Stimulated activated CD4-positive, alpha-beta T cell treated with anti-CD3 and anti-CD28 coated beads, Interleukin-4, amount 100 ng/mL, for 48 hours (primary cell): ENCODE data around the gene SLC35F4.
"Not testable (repeated sequence)": the region's sequence is repeated elsewhere in the genome, so short reads cannot be mapped to it uniquely, and the experiment has no call there.

Experiments used
- DNase-seq, 2 donors: peaks; one replicate each; pipeline ENCODE4 v3.0.0-alpha.2; 2020; ENCODE audit warnings: low read depth in 2 of 2

The SLC35F4 gene

DNA sequence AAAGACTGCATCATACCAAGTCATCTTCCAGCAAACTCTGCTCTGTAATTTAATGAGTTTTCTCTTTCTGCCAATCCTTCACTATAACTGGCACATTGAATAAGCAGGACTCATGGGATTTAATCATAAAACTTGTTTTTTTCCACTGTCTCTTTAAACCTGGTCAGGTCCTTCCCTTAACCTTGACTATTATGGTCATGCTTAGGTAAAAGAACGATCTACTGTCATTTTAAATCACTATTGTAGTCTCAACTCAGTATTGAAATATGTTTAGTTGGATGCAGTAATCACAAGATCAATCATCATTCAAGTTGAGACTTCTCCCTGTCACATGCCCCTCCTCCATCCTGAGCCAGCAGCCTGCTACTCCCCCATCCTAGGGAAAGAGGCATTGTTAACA lies 56.1 kb downstream of the SLC35F4 start:
- DNase-seq = no peak

DNA sequence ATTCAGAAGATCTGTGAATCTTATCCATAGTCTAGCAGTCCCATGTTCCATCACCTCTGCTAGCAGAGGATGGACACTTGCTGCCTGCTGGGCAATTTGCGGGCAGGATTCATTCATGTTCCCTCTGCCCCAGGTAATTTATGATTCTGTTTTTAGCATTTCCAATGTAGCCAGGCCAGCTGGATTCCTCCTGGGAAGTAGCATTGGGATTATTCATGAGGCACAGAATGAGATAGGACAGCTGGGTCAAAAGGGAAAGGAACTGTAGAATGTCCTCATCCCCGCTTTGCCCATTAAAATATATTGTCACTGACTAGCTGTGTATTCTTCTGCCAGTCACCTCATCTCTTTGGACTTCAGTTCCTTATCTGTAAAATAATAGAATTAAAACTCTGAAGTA lies 68.7 kb downstream of the SLC35F4 start:
- DNase-seq = no peak

DNA sequence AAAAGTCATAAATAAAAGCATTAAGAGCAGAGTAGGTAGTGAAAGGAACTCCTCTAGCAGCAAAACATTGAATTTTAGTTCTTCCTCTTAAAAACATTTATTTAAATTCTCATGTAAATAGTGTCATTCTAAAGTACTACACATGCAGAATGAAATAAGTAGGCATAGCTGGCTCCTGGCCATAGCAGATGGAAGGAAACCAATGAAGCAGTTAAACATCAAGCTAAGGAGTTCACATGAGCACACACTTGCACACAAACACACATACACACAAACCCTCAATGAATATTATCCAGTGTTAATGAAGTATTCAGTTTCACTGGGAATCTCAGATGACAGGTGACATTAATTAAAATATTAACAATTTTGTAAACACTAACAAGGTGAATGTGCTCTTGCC lies 69.3 kb downstream of the SLC35F4 start:
- DNase-seq = no peak

DNA sequence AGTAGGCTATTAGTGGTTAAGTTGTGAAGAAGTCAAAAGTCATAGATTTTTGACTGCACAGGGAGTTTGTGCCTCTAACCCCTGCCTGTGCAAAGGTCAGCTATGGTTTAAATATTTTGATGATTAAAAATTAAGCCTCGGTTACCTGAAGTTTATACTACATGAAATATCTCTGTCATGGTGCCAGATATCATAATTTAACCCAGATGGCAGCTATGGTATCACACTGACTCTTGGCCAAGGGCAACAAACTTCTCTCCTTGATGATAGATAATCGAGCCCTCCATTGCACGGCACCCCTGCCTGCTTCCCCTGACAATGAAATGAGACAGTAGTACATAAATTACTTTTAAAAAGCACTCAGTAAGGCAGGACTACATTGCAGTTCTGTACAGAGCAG lies 80.8 kb downstream of the SLC35F4 start:
- DNase-seq = no peak

DNA sequence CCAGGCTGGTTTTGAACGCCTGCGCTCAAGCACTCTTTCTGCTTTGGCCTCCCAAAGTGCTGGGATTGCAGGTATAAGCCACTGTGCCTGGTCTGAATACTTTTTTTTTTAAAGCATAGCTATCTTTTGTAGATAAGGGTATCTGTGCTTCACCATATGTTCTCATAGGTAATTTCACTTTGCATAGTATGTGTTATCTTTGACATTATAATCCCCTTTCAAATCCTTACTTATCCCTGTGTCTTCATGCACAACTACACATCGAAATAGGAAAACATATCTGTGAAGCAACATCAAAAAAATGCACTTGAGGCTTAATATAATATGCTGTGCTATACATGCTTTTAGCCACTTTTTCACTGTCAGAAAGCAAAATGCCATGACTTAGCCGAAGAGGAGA lies 94.1 kb downstream of the SLC35F4 start:
- DNase-seq = no peak

DNA sequence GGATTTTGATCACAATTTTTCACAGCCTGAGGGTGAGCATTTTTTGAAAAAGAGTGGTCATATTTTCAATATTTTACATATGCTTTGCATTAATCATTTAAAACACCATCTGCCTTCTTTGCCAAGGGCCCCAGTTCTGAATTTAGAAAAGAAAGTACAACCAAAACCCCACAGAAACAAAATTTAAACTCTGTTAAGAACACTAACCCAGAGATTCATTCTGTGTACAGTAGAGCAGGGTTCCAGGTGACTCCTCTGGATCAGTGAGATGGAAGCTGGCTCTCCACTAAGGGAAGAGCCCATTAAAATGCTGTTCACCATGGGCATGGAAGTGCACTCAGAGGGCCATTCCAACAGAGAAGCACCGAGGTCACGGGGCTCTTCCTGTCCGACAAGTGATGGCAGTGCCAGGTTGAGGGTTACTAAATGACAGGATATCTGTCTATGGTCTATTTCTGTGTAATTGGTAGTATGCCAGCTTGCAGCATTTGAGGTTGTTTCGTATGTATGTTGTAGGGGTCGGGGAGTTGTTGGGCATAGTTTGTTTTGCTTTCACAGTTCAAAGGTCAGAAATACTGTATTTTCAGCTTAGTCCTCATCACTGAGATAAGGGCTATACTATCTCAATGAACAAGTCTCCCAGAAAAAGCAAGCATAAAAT lies 95.9 kb downstream of the SLC35F4 start:
- DNase-seq = no peak

DNA sequence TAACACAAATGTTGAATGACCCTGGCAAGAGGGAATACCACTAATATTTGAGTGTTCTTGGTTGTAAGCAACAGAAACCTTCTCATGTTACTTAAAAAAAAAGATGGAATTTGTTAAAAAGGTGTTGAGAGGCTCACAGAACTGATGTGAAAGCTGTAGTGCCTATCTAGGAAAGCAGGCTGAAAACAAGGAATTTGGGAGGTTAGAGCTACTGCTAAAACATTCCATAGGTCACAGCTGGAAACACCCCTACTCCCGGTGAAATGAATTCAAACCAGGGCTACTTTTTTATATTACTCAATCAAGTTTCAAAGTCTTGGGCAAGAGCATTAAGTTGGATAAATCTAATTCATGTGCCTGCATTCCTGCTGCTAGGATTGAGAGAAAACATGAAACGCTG lies 104.1 kb downstream of the SLC35F4 start:
- no peak for DNase-seq

DNA sequence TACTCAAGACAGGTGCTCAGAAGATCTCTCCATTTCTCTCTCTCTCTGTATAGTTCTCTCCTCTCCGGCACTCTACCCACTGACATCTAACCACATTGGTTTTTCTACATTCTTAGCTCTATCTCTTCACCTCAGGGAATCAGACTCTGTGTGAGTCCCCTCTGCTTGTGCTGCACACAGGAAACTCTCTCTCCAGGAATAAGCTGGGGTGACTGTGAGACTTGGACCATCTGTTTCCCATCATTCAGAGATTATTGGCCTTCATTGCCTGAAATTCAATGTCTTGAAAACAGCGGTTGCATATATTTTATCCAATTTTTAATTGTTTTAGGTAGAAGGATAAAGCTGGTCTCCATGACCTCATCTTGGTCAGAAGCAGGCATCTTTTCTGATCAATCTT lies 105.0 kb downstream of the SLC35F4 start:
- no peak for DNase-seq

DNA sequence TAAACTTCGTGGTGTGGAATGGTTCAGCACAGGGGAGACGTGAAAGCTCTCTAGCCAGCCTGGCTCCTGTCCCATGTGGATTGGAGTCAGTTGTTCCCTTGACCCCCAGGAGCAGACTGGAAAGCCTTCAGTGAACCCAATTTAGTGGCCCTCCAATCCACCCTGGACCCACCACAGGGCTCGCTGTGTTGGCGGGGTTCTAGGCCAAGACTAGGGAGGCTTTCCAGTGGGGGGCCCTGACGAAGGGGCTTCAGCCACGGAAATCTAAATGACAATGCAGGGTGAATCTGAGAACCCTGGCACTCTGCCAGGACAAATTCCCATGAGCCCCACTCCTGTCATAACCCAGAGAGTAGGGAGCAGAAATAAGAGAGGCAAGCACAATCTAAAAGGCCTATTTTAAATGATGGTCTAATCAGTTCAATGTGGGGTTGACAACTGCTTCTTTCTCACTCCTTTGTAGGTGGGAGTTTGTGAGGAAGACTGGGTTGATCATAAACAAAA lies 110.8 kb downstream of the SLC35F4 start:
- DNase-seq = no peak

DNA sequence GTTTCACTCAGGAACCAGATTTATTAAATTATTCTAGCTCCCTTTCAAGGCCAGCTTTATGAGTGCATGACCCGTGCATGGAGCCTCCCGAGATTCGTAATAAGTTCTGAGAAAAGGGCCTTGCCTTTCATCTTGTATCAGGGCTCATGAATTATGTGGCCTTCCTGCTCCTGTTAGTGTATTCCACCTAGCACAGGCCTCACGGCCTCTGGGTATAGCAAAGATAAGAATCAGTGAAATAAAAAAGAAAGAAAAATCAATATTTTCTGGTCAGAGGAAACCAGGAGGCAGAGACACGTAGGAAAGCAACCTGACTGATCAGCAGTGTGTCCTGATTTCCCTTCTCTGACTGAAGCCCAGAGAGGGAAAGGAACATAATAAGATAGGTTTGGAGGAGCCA lies 111.4 kb downstream of the SLC35F4 start:
- DNase-seq = no peak

DNA sequence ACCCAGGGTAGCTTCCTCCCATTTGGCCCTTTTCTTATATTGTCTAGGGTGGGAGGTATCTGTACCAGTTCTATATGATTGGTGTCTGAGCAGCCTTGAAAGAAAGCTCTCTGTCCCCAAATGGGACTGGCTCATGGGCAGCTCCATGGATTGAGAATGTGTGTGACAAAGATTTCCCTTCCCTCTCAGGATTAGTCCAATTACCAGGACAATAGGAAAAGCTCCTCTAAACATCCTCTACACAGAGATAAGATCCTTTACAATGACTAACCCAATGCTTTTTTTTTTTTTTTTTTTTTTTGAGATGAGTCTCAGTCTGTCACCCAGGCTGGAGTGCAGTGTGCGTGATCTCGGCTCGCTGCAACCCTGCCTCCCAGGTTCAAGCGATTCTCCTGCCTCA lies 112.1 kb downstream of the SLC35F4 start:
- DNase-seq = no peak

DNA sequence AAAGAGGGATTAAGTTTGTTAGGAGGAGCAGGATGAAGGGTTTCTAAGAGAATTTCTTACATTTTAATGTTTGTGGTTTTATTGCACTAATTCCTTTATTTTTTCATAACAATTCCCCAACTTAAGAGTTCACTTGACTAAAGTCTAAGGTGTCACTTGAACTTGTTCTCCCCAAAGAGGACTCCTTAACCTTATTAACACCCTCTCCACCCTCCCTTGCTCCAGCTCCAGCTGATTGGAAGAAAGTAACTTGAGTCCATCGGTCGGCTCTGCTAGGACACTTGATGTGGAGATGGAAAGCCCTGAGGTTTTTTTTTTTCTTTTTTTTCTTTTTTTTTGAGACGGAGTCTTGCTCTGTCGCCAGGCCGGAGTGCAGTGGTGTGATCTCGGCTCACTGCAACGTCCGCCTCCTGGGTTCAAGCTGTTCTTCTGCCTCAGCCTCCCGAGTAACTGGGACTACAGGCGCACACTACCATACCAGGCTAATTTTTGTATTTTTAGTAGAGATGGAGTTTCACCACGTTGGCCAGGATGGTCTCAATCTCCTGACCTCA lies 113.7 kb downstream of the SLC35F4 start:
- not testable (repeated sequence) for DNase-seq

DNA sequence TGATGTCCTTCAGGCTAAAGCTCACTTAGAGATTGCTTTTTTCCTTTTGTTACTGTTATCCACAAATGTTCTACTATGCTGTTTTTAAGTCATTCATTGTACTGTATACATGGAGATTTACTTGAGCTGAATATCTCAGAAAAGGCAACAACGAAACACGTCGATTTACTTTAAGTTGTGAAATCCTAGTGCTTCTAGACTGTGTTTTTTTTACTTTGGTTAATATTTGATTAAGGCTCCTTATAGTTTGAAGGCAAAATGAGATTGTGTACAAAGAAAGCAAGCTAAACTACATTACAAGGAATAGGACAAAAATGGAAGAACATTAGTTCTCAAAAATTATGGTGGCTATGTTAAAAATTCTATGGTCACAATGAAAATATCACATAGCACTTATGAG lies 114.5 kb downstream of the SLC35F4 start:
- no peak for DNase-seq

DNA sequence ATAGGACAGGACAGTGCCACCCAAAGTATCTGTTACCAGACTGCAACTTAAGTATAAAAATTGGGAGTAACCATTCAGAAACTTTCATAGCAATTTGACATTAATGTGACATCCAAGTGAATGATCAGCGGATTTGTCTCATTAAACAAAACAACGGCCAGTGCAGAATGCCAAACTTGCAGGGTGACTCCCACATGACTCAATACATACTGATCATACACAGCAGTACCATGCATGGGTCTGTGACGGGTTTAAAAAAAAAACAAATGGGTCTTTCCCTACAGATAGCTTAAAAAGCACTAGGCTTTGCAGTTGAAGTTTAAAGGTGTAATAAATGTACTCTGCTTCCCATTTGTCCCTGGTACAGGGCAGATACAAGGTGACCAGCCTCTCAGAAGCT lies 116.6 kb downstream of the SLC35F4 start:
- no peak for DNase-seq

DNA sequence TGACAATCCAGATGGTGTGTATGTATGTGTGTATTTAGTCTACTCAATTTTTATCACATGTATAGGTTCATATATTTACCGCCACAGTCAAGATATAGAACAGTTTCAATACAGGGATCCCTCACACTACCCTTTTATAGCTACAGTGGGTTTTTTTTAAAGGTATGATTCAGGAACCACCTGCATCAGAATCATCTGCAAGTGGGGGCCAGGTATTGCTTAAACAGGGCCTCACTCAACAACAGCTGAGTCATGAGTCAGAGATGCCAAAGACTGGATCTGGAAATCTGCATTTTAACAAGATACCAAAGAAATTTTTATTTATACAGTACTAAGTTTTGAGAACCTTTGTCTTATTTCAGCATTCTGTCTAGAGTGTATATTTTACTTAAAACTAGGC lies 117.6 kb downstream of the SLC35F4 start:
- no peak for DNase-seq

DNA sequence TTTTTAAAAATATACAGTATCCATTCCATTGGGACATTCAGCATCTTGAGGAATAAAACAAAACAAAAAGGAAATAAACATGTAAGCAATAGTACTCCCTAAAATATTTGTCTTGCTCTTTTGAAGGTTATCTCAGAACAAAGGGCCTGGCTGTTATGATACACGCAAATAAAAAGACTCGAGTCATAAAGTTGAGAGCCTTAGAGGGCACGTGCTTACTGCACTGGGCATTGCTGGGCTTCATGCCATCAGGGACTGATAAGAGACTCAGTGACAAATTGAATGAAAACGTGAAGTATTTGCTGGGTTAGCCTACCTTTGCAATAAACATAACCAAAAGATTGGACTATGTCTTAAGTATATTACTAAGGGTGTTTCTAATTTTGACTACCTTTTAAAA lies 118.9 kb downstream of the SLC35F4 start:
- DNase-seq = no peak

DNA sequence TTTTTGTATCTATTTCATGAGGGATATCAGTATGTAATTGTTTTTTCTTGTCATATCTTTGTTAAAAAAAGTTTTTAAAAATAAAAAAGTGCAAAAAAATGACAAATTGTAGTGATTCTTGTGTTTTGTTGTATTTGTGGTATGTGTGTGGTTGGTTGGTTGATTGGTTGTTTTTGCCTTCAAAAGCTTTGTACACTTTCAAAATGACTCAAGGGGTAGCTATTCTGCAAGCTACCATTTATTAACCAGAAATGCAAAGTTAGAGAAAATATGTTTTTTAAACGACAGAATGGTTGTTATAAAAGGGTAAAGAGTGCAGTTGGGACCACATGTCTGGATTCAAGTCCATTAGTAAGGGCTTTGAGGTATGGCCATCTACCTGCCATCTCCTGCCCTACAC lies 119.3 kb downstream of the SLC35F4 start:
- no peak for DNase-seq

DNA sequence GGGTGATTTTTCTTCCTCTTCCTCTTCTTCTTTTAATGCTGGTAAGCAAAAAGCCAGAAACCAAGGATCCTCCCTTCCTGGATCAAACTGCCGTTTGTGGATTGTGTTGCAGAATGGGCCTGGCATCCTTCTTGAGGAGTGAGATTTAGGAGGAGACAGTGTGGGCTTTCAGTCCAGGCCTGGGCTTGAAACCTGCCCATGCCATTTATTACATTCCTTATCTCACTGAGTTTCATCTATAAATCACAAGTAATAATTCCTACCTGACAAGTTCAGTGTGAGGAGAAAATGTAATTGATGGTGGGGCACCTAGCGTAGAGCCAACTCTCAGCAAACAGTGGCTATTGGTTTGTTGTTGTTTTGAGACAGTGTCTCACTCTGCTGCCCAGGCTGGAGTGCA lies 126.4 kb downstream of the SLC35F4 start:
- DNase-seq = no peak

DNA sequence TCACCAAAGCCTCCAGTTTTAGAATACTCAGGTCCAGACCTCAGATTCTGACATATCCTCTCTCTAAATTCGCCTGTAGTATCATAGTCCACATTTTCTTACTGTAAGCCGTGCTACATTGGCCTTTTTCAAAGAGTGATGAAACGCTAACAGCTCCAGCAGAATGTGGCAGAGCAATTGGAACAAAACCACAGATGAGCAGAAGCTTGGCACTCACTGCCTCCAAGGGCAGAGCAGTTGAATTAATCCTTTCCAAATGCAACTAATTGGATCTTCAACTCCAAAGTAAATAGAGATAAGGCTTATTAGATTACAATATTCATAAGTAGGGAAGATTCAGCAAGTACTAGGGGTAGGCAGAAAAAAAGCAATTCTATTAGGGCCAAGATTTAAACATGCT lies 128.3 kb downstream of the SLC35F4 start:
- no peak for DNase-seq

DNA sequence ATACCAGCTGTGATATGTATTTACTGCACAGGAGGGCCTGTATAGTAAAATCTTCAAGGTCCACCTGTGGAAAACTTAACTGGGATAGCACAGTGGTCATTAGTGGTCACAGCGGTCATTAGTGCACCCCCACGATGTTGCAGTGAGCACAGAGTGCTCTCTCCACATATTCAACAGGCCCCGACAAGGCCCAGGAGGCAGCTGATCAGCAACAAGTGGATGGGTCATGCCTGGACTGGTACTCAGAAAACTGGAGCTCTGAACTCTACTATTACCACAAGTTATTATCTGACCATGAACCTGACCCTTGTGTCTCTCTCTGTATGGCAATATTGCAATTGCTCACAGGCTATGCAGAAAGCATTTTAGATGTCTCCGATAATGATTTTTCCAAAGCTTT lies 129.5 kb downstream of the SLC35F4 start:
- no peak for DNase-seq

DNA sequence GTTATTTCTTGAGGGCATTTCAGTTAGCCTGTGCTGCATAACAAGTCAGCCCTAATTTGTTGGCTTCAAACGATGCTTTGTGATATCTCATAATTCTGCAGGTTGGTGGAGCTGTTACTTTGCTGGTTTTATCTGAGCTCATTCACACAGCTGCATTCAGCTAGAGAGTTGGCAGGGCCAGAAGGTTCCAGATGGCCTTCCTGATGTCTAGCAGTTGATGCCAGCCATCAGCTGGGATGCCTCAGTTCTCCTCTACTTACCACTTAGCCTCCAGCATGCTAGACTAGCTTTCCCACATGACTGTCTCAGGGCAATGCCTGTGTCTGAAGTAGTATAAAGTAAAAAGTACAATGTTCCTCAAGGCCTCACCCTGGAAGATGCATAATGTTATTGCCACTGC lies 130.6 kb downstream of the SLC35F4 start:
- no peak for DNase-seq

DNA sequence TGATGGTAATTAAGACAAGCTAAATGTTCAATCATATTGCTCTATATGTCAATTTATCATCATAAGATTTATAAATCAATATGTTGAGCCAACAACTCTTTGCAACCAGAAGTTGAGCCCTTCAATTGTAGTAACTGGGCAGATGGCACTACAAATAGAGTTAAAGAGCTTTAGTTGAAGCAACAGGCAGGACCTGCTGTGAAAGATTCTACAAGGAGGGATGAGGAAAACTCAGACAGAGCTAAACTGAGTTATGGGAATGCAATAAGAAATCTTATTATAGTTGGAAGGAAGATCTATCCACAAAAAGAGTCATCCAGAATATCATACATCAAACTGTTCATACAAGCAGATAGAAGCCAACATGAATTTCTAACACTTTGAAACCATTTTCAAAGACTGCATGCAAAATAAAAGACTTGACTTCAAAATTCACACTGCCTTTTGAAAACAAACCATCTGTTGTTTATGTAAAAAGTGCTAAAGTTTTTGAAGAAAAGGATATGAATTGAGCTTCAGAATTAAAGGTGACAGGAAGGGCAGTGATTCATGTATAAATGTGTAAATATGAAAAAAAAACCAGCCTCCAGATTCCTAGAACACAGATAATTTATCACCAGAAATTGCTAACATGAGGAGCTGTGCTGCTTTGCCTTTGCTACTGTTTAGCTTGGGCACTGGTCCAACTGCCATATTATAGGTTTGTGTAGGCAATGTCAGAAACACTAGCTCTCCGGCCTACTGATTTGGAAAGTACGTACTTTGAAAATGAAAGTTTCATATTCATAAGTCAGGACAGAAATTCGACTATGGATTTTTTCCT lies 133.2 kb downstream of the SLC35F4 start:
- no peak for DNase-seq
